ENCODE data around the gene RPL22.

The RPL22 gene

DNA sequence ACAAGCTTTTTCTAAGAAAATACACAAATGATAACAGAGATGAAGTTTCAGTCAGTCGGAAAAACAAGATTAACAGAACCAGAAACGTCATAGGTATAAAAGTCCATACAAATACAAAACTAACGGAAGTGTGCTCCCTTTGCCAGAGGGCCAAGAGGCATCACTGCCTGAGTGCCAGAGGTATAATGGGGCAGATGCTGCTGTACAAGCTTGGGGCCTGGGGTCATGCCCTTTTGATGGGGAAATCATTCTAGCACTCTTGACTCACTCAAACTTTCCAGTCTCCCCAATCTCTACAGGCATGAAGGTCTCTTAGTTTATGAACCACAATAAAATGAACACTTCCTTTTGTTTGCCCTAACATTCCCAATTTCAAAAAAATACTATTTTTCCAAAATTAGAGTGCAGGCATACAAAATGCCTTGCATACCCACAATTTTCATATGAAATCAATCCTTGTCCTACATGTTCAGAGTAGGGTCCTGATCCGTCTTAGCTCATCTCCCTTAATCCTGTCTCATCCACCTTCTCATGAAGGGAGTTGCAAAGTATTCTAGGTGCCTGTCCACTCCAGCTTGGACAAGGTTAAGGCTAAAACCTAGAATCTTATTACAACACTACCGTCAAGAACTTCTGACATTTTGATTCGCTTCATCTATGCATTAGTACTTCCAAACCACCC, 1.5 kb downstream of the RPL22 start:
- POLR2A ChIA-PET (ENCODE audit: low non-redundant PET): interaction anchor here (1.3 kb wide), 1 partner anchor 10 kb away, joined by 5 read pairs; no protein-coding TSS in a partner anchor
- DNase-seq (ENCODE audit: low spot score): no peak
- CTCF ChIA-PET: interaction anchor here (0.6 to 1.2 kb wide), 3 partner anchors 33 to 206 kb away, joined by 3 to 9 read pairs (median 4); no protein-coding TSS in a partner anchor
- no peak overlapping the region for H3K27ac ChIP-seq
- TF ChIP-seq CTCF (conservative IDR thresholded peaks at IDR 0.05; ENCODE audit: low read depth): no peak

DNA sequence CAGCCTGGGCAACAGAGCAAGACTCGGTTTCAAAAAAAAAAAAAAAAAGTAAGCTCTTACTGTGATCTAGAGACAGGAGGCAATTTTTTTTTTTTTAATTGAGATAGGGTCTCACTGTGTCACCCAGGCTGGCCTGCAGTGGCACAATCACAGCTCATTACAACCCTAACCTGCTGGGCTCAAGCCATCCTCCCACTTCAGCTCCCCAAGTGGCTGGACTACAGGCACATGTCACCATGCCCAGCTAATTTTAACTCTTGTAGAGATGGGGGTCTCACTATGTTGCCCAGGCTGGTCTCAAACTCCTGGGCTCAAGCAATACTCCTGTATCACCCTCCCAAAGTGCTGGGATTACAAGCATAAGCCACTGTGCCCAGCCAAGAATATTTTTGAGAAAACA, 7.4 kb downstream of the RPL22 start:
- DNase-seq (ENCODE audit: low spot score): no peak
- H3K27ac ChIP-seq: no peak overlapping the region; the same call in 1 of the 2 replicates
- POLR2A ChIA-PET (ENCODE audit: low non-redundant PET): no interaction called here
- CTCF ChIA-PET: no interaction called here
- TF ChIP-seq CTCF (conservative IDR thresholded peaks at IDR 0.05; ENCODE audit: low read depth): no peak

DNA sequence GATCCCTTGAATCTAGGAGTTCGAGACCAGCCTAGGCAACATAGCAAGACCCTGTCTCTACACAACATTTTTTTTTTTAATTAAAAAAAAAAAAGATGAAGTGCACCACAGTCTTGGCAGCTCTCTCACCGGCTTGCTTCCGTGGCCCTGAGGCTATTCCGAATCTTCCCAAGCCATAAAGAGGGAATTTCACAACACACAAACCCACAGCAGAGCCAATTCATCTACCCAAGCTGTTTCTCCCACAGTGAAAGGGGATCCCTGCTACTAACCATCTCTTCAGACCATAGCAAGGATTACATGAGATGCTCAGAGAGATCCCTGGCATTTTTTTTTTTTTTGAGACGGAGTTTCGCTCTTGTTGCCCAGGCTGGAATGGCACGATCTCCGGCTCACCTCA, 10.9 kb downstream of the RPL22 start:
- no peak for DNase-seq (ENCODE audit: low spot score)
- POLR2A ChIA-PET (ENCODE audit: low non-redundant PET): interaction anchor here (0.6 to 1.2 kb wide), 2 partner anchors 10 to 63 kb away, joined by 5 to 9 read pairs; no protein-coding TSS in a partner anchor
- no peak for TF ChIP-seq CTCF (conservative IDR thresholded peaks at IDR 0.05; ENCODE audit: low read depth)
- H3K27ac ChIP-seq: peak overlapping the region; percentile 45
- CTCF ChIA-PET: interaction anchor here (0.6 to 1.1 kb wide), 3 partner anchors 26 to 289 kb away, joined by 3 to 5 read pairs (median 4); no protein-coding TSS in a partner anchor

DNA sequence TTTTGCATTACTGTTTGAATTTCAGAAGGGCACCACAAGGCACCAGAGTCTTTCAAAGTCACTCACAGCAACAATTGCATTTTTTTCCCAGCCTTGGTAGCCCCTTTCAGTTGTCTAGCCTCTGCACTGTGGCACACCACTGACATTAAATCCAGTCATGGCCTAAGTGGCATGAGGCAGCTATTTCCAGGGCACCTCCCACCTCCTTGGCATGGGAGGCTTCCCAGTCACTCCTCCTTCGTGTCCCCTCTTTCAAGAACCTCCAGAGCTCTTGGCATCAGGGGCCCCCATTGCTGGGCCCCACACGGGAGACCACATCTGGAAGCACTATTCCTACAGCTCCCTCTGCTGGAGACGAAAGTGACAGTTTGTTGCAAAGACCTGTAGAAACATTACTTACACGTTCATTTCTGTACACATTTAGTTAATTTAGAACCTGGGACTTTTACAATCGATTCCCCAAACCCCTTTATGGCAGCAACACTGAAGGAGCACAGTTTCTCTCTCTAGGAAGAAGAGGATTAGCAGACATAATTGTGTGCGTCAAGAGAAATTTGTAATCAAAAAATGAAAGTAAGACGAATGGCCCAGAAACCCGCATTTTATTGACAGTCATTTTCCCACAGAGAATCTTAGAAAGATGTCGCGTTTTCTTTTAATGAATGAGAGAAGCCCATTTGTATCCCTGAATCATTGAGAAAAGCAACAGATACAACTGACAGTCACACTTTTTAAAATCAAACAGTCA, 13.6 kb downstream of the RPL22 start:
- DNase-seq (ENCODE audit: low spot score): no peak
- CTCF ChIA-PET: interaction anchor here (0.7 to 1.1 kb wide), 6 partner anchors 13 to 99 kb away, joined by 3 to 4 read pairs (median 4); no protein-coding TSS in a partner anchor
- POLR2A ChIA-PET (ENCODE audit: low non-redundant PET): interaction anchor here (0.6 kb wide), 1 partner anchor 70 kb away, joined by 3 read pairs; no protein-coding TSS in a partner anchor
- peak; percentile 56 for TF ChIP-seq CTCF (conservative IDR thresholded peaks at IDR 0.05; ENCODE audit: low read depth)
- H3K27ac ChIP-seq: peak overlapping the region; percentile 44; the same call in 1 of the 2 replicates

DNA sequence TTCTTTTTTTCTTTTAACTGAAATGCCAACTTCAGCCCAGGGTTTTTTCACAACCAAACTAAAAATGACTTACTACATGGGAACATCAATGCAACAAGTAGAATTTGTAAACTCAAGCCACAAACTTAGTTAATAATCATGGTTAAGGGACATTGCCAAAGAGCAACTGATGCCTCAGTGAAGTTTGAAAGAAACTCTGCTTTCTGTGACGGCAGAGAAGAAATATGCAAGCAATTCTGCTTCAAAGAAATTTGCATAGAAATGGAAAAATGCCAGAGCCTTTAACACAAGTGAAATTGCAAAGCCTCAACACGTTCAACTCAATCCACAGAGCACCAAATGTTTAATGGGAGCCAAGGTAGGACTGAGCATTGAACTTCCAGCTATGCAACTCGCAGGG, 14.2 kb downstream of the RPL22 start:
- DNase-seq (ENCODE audit: low spot score): no peak
- no peak overlapping the region for H3K27ac ChIP-seq
- ChIA-PET CTCF (interaction anchor here (0.7 to 1.1 kb wide), 5 partner anchors 13 to 98 kb away, joined by 3 to 4 read pairs (median 3); no protein-coding TSS in a partner anchor), POLR2A (ENCODE audit: low non-redundant PET) (interaction anchor here (0.6 kb wide), 1 partner anchor 69 kb away, joined by 3 read pairs; no protein-coding TSS in a partner anchor)
- TF ChIP-seq CTCF (conservative IDR thresholded peaks at IDR 0.05; ENCODE audit: low read depth): no peak

GRCh38 chr1:6184083-6184783, 15.2 kb downstream of the RPL22 start:
- no peak overlapping the region; the same call in 1 of the 2 replicates for H3K27ac ChIP-seq
- no peak for DNase-seq (ENCODE audit: low spot score)
- ChIA-PET POLR2A (ENCODE audit: low non-redundant PET) (no interaction called here), CTCF (interaction anchor here (0.6 to 1.1 kb wide), 4 partner anchors 19 to 75 kb away, joined by 3 read pairs; no protein-coding TSS in a partner anchor)
- TF ChIP-seq CTCF (conservative IDR thresholded peaks at IDR 0.05; ENCODE audit: low read depth): no peak

Measured in RWPE1 (cell line).